Endometrium (tissue), 2 donors: Measurements from ENCODE around the gene PTCH2.
"Not testable (repeated sequence)": the region's sequence is repeated elsewhere in the genome, so short reads cannot be mapped to it uniquely, and the experiment has no call there.

Source experiments
- FAIRE-seq: peaks from 2 replicates; lab custom pipeline; 2012; peaks lifted over from hg19 to GRCh38; lab: Jason Lieb, UNC
- donor health status: control.
- donor health status: control.

Gene PTCH2

DNA sequence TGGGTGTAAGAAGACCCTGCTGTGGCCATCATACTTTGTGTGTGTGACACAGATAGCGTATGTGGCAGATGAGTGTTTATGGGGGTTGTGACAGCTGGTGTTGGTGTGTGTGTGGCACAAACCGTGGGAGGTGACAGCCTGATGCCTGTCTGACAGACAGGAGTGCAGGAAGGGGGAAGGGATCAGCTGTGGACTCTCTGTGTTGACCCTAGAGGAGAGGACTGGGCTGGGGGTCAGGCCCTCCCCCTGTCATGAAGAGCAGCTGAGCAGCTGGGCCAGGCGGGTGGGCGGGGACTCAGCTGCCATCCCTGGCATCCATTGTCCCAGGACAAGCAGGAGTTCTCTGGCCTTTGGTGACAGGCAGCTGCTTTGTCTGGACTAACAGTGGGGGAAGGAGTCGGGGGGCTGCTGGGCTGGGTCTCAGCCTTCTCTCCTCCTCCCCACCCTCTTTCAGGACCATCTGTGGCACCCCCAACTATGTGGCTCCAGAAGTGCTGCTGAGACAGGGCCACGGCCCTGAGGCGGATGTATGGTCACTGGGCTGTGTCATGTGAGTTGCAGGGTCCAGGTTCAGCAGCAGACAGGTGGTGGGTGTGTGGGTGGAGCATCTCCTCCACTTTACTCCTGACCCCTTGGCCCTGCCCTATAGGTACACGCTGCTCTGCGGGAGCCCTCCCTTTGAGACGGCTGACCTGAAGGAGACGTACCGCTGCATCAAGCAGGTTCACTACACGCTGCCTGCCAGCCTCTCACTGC is 40.6 kb downstream of the PTCH2 start:
- FAIRE-seq: no peak

GRCh38 chr1:44801491-44802305 is 41.4 kb downstream of the PTCH2 start:
- FAIRE-seq: no peak

GRCh38 chr1:44799770-44800584 is 43.1 kb downstream of the PTCH2 start, which contains the start of gene PLK3:
Gene PLK3, plus strand, starts transcription at chr1:44800377. Its CDS starts 87 bp downstream, at chr1:44800464.
- peak; percentile 83 for FAIRE-seq

- no peak for FAIRE-seq
These were observed 44.3 kb downstream of the PTCH2 start for GRCh38 chr1:44798481-44799365.

DNA sequence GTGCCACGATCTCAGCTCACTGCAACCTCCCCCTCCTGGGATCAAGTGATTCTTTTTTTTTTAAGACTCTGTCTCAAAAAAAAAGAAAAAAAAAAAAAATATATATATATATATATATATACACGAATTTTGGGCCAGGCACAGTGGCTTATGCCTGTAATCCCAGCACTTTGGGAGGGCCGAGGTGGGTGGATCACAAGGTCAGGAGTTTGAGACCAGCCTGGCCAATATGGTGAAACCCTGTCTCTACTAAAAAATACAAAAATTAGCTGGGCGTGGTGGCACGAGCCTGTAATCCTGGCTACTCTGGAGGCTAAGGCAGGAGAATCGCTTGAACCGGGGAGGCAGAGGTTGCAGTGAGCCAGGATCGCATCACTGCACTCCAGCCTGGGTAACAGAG is 45.2 kb downstream of the PTCH2 start:
- FAIRE-seq: not testable (repeated sequence)

- FAIRE-seq: no peak
These were observed 50.1 kb downstream of the PTCH2 start for GRCh38 chr1:44792736-44793502.

DNA sequence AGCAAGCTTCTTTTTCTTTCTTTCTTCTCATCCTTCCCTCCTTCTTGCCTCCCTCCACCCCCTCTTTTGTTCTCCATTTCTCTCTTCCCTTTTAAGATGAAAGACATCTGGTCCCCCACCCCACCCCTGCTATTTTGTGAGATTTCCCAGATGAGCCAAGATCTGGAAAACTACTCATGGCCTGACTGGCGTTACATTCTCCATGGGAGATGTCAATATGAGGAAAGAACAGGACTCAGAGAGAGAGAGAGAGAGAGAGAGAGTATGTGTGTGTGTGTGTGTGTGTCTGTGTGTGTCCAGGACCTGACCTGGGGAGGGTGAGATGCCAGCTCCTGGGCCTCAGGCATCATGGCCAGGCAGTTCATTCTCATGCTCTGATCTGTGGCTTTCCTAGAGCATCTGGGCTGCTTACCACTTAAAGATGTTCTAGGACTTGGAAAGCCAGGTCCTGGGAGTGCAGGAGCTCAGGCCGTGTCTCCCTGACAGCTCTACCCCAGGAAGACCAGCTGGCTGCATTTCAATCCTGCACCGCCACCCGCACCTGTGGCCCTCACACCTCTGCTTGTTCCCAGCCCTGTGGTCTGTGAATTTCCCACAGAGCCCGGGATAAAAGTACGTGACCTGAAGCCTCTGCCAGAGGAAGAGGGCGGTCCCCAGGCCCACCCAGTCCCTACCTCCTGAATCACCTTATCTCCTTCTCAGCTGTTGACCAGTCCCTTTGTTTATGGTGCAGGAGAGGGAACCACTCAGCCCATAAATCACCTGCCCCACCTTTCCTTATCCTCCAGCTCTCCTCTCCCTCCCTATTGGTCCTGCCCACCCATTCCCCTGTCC is 51.9 kb downstream of the PTCH2 start:
- no peak for FAIRE-seq

DNA sequence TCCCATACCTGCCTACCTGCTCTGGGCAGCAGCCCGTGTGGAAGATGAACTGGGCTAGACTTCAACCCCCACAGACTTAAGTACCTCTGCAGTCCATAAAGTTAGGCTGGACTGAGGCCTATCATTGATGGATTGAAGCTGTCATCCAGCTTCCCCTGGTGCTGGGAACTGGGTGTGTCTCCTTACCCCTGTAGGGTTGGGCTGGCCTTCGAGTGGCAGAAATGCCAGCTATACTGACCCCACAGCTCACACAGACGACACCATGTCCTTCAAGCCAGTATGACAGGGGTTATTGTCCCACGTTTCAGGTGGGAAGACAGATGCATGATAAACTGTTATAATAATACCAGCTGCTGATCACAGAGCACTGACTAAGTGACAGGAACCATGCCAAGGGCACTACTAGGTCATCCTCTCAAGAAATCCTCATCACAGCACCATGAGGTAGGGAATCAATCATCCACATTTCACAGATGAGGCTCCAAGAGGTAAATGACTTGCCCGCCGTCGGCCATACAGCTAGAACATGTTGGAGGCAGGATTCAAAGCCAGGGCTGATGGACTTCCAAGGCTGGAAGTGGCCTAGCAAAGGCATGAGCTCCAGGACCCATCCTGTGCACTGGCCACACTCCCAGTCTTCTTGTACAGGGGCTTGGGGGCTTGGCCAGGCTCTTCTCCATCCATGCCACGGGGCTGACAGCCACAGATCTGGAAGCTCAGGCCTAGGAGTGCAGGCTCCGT is 54.8 kb downstream of the PTCH2 start, which contains the start of gene BEST4:
TSS of gene BEST4 (minus strand) at position 51 of the 741 bp plus-strand sequence. CDS start 465 bp downstream, outside the sequence.
- FAIRE-seq: no peak

DNA sequence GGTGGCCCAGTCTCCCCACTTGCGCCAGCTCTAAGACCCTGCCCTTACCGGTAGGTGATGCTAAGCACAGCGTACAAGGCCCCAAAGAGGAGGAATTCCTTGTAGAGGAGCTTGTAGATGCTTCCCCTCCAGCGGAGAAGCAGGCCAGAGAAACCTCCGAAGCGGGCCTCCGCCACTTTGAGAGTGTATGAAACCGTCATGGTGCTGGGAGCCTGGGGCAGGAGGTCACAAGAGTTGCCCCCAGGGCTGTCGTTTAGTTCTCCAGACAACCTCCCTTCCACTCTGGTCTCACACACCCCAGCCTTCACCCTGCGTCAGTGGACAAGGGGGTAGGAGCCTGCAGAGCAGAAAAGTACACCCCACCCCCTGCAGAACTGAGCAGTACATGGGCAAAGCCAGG is 55.5 kb downstream of the PTCH2 start:
- FAIRE-seq: no peak

DNA sequence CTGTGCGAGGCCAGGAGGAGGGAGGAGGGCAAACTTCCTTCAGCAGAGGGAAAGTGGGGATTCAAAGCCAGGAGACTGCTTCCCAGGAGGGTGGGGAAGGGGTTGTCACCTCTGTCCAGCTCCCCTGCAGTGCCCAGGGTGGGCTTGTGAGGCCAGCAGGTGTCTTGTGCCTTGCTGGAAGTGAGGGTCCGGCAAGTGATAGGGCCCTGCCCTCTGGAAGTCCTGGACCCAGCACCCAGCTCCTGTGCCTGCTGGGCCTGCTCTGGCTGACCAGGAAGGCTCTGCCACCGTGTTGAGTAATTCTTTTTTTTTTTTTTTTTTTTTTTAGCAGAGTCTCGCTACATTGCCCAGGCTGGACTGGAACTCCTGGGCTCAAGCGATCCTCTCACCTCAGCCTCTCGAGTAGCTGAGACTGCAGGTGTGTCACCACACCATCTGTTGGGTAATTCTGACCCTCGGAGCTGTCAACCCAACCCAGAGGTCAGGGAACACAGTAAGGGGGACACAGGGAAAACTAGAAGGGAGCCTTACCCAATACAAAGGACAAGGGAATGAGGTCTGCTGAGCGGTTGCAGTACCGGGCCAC is 56.1 kb downstream of the PTCH2 start:
- no peak for FAIRE-seq

DNA sequence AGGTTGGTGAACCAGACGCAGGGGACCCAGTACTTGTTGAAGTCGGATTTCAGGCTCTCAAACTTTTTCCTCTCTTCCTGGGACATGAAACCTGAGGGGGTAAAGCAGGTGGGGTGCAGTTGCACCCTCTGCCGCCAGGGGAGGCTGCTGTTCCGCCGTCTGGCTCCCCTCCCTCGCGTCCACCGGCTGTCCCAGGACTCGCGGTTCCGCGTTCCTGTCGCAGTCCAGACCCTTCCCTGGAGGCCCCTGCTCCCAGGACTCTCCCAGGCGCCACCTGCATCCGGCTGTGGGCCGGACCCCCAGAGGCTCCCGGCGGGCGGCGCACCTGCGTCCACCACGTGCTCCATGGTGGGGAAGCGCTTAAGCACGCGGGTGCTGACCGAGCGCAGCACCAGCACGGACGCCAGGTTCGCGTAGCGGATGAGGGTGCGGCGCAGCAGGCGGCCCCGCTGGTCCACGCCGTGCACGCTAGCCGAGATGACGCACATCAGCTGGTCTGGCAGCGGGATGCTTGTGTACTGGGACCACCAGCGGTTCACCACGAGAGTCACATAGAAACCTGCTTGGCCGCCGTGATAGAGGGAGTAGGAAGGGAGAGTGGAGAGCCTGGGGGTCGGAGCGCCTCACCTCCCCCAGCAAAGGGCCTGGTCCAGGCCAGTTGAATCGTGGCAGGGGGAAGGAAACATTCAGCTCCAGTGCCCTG is 56.8 kb downstream of the PTCH2 start:
- no peak for FAIRE-seq

DNA sequence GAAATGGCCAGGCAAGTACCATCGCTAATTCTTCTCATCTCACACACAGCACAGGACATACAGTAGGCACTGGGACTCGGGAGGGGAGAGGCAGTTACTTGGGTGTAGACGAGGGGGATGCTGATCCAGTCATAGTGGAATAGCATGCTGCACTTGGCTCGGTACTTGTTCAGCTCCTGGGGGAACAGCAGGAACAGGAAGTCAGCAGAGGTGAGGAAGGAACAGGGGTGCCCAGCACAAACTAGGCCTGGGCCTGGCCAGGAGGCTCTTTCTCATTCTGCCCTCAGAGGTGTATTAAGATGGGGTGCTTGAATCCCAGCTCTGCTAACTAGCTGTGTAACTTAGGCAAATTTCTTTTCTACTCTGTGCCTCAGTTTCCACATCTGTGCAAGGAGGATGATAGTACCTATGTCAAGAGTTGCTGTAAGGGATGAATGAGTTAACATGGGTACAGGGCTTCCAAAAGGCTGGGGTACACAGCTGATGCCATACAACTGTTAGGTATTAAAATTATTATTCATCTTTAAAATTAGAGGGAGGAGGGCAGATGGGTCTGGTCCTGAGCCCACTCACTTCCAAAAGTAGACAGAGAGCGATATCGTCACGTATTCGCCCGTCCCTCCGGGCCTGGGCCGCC is 57.4 kb downstream of the PTCH2 start:
- FAIRE-seq: no peak

DNA sequence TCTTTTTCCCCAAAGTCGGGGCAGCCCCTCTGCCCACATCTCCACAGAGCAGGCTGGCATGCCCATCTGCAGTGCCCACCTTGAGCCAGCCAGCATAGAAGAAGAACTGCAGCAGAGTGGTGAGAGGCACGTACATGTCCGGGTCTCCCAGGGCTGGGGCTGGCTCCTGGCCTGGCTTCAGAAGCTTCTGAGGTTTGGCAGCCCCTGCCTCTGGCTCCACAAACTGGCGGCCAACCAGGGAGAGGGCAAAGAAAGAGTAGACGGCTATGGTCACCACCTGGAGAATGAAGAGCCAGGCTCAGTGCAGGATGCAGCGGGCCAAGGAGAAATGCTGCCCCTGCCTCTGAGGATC is 58.0 kb downstream of the PTCH2 start:
- FAIRE-seq: no peak

GRCh38 chr1:44784094-44785028 is 58.7 kb downstream of the PTCH2 start:
- FAIRE-seq: no peak

GRCh38 chr1:44783697-44784093 is 59.4 kb downstream of the PTCH2 start:
- no peak for FAIRE-seq

DNA sequence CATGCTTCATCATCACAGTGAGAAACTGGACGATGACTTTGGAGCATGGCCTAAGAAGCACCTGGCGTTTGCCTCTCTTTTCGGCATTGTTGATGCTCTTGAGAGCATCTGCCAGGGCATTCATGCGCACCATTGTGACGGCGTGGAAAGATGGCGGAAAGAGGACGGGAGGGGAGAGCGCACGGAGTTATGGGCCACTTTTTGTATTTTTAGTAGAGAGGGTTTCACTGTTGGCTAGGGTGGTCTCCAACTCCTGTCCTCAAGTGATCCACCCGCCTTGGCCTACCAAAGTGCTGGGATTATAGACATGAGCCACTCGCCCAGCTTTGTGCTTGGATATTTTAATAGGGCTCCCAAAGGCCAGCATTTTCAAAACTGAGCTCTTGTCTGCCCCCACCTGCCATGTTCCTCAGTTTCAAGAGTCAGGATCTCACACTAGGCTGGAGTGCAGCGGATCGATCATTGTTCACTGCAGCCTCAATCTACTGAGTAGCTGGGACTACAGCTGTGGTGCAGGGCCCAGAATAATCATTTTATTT is 62.4 kb downstream of the PTCH2 start:
- no peak for FAIRE-seq
